Measurements from ENCODE around the gene STX2.
"Not testable (repeated sequence)": the region's sequence is repeated elsewhere in the genome, so short reads cannot be mapped to it uniquely, and the experiment has no call there.

STX2 gene

GRCh38 chr12:130752692-130753230 lies 86.3 kb downstream of the STX2 start:
- Mint-ChIP-seq H3K9me3 (peaks cover 6% of the 10 kb centered on the region), H3K27me3 (peaks cover 25% of the 10 kb centered on the region), H3K36me3 (peaks cover 5% of the 10 kb centered on the region), H3K27ac (no peak overlapping the region), H3K4me3 (no peak overlapping the region), H3K4me1 (peaks cover 22% of the 10 kb centered on the region)
- no peak for ATAC-seq

- not testable (repeated sequence) for H3K27ac Mint-ChIP-seq
These were observed 87.0 kb downstream of the STX2 start for GRCh38 chr12:130752037-130752436.

GRCh38 chr12:130748786-130749185 lies 90.3 kb downstream of the STX2 start:
- Mint-ChIP-seq H3K9me3 (peaks cover 3% of the 10 kb centered on the region), H3K36me3 (no peaks in the 10 kb centered on the region), H3K27me3 (peaks cover 32% of the 10 kb centered on the region), H3K4me3 (no peak overlapping the region), H3K27ac (no peak overlapping the region), H3K4me1 (peaks cover 17% of the 10 kb centered on the region)
- ATAC-seq = no peak

More at GRCh38 chr12:130752037-130752436, 87.0 kb downstream of the STX2 start:
- H3K4me3 Mint-ChIP-seq, H3K36me3 Mint-ChIP-seq, ATAC-seq, H3K9me3 Mint-ChIP-seq: not testable (repeated sequence)
- H3K4me1 Mint-ChIP-seq = peaks cover 22% of the 10 kb centered on the region
- peaks cover 32% of the 10 kb centered on the region for H3K27me3 Mint-ChIP-seq

GRCh38 chr12:130747867-130748740 lies 90.9 kb downstream of the STX2 start:
- no peak overlapping the region for H3K4me3 Mint-ChIP-seq
- no peaks in the 10 kb centered on the region for H3K36me3 Mint-ChIP-seq

GRCh38 chr12:130746546-130746945 lies 92.5 kb downstream of the STX2 start:
- no peaks in the 10 kb centered on the region for H3K36me3 Mint-ChIP-seq
- H3K27me3 Mint-ChIP-seq = peaks cover 32% of the 10 kb centered on the region
- H3K4me1 Mint-ChIP-seq = peaks cover 12% of the 10 kb centered on the region
- no peak overlapping the region for H3K27ac Mint-ChIP-seq
- ATAC-seq = no peak
- H3K4me3 Mint-ChIP-seq = no peak overlapping the region
- peaks cover 5% of the 10 kb centered on the region for H3K9me3 Mint-ChIP-seq

More at GRCh38 chr12:130747867-130748740, 90.9 kb downstream of the STX2 start:
- Mint-ChIP-seq H3K27me3 (peaks cover 32% of the 10 kb centered on the region), H3K4me1 (peaks cover 17% of the 10 kb centered on the region), H3K9me3 (peaks cover 5% of the 10 kb centered on the region), H3K27ac (no peak overlapping the region)
- ATAC-seq = peak; percentile 79

GRCh38 chr12:130745921-130746320 lies 93.1 kb downstream of the STX2 start:
- no peak for ATAC-seq
- Mint-ChIP-seq H3K27ac (no peak overlapping the region), H3K4me3 (no peak overlapping the region), H3K27me3 (peaks cover 32% of the 10 kb centered on the region), H3K36me3 (no peaks in the 10 kb centered on the region), H3K9me3 (peaks cover 5% of the 10 kb centered on the region), H3K4me1 (peaks cover 5% of the 10 kb centered on the region)

GRCh38 chr12:130744274-130744673 lies 94.8 kb downstream of the STX2 start:
- Mint-ChIP-seq H3K27ac (no peak overlapping the region), H3K4me3 (no peak overlapping the region), H3K4me1 (peaks cover 5% of the 10 kb centered on the region), H3K27me3 (peaks cover 34% of the 10 kb centered on the region), H3K9me3 (peaks cover 5% of the 10 kb centered on the region), H3K36me3 (no peaks in the 10 kb centered on the region)
- ATAC-seq = no peak

- peaks cover 5% of the 10 kb centered on the region for H3K9me3 Mint-ChIP-seq
- peaks cover 27% of the 10 kb centered on the region for H3K27me3 Mint-ChIP-seq
- peaks cover 5% of the 10 kb centered on the region for H3K4me1 Mint-ChIP-seq
- no peaks in the 10 kb centered on the region for H3K36me3 Mint-ChIP-seq
- no peak overlapping the region for H3K4me3 Mint-ChIP-seq
- no peak overlapping the region for H3K27ac Mint-ChIP-seq
- no peak for ATAC-seq
These were observed 95.4 kb downstream of the STX2 start for GRCh38 chr12:130743606-130744005.

- no peak for ATAC-seq
- Mint-ChIP-seq H3K36me3 (no peaks in the 10 kb centered on the region), H3K9me3 (peaks cover 5% of the 10 kb centered on the region), H3K27ac (no peak overlapping the region), H3K27me3 (peaks cover 23% of the 10 kb centered on the region), H3K4me3 (no peak overlapping the region), H3K4me1 (peaks cover 5% of the 10 kb centered on the region)
These were observed 95.9 kb downstream of the STX2 start for GRCh38 chr12:130743176-130743575.

- no peak overlapping the region for H3K4me3 Mint-ChIP-seq
- H3K27me3 Mint-ChIP-seq = peaks cover 18% of the 10 kb centered on the region
- peaks cover under 1% of the 10 kb centered on the region for H3K4me1 Mint-ChIP-seq
- no peaks in the 10 kb centered on the region for H3K36me3 Mint-ChIP-seq
- no peak for ATAC-seq
- peaks cover 5% of the 10 kb centered on the region for H3K9me3 Mint-ChIP-seq
- H3K27ac Mint-ChIP-seq = no peak overlapping the region
These were observed 96.3 kb downstream of the STX2 start for GRCh38 chr12:130742716-130743115.

- Mint-ChIP-seq H3K36me3 (no peaks in the 10 kb centered on the region), H3K27me3 (peaks cover 12% of the 10 kb centered on the region), H3K27ac (no peak overlapping the region), H3K4me3 (no peak overlapping the region), H3K9me3 (peaks cover 5% of the 10 kb centered on the region), H3K4me1 (no peaks in the 10 kb centered on the region)
- no peak for ATAC-seq
These were observed 96.9 kb downstream of the STX2 start for GRCh38 chr12:130742112-130742511.
